Astrocyte of the spinal cord (primary cell): ENCODE data around the gene FAM170A.

Experiments used
- DNase-seq: peaks from one replicate; pipeline ENCODE4 v3.0.0; 2011; ENCODE audit warnings: low read depth, low spot score
- H3K4me3 ChIP-seq: 2 replicates; pipeline ENCODE4 v1.5.1; 2011; ENCODE audit warnings: low read depth, mild to moderate bottlenecking, low read length, moderate library complexity
- in situ Hi-C: cut with HindIII; loops from 2 replicates; pipeline ENCODE4 v1.10.0; 2017; ENCODE audit warnings: low sequenced_read_pairs
- TF ChIP-seq, protein P1 (sequence below): IDR thresholded peaks from 2 replicates; pipeline ENCODE4 v1.5.1; 2012; ENCODE audit warnings: low read depth, mild to moderate bottlenecking, low read length, inconsistent platforms

FAM170A gene

DNA sequence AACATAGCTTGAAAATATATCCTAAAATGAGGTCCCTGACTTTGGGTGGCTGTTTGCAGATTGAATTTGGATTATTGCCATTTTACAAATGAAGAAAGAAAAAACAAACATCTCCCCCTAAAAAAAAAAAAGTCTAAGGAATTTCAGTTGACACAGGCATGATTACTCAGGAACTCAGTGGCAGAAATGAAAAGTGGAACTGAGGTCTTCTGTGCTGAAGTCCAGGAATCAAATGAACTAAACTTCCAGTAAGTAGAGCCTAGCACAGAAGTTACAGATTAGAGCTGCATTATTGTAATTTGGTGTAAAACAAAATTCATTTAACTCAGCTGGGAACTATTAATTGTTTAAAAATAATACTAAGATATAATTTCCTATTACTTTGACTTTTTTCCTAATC, 26.7 kb downstream of the FAM170A start:
- TF ChIP-seq, protein P1, sequence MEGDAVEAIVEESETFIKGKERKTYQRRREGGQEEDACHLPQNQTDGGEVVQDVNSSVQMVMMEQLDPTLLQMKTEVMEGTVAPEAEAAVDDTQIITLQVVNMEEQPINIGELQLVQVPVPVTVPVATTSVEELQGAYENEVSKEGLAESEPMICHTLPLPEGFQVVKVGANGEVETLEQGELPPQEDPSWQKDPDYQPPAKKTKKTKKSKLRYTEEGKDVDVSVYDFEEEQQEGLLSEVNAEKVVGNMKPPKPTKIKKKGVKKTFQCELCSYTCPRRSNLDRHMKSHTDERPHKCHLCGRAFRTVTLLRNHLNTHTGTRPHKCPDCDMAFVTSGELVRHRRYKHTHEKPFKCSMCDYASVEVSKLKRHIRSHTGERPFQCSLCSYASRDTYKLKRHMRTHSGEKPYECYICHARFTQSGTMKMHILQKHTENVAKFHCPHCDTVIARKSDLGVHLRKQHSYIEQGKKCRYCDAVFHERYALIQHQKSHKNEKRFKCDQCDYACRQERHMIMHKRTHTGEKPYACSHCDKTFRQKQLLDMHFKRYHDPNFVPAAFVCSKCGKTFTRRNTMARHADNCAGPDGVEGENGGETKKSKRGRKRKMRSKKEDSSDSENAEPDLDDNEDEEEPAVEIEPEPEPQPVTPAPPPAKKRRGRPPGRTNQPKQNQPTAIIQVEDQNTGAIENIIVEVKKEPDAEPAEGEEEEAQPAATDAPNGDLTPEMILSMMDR: no peak
- in situ Hi-C loops: no loop called here
- H3K4me3 ChIP-seq: no peak overlapping the region
- DNase-seq: no peak

DNA sequence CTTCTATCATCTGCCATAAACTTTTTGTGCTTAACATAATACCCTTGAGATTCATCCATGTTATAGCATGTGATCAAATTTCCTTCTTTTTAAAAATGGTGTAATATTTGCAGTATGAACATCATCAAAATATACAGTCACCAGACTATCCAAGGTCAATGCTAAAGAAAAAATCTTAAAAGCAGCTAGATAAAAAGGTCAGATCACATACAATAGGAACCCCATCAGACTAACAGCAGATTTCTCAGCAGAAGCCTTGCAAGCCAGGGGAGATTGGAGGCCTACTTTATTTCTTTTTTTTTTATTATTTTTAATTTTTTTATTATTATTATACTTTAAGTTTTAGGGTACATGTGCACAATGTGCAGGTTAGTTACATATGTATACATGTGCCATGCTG, 37.2 kb downstream of the FAM170A start:
- TF ChIP-seq, protein P1: no peak
- H3K4me3 ChIP-seq: no peak overlapping the region
- DNase-seq: no peak
- in situ Hi-C loops: no loop called here

DNA sequence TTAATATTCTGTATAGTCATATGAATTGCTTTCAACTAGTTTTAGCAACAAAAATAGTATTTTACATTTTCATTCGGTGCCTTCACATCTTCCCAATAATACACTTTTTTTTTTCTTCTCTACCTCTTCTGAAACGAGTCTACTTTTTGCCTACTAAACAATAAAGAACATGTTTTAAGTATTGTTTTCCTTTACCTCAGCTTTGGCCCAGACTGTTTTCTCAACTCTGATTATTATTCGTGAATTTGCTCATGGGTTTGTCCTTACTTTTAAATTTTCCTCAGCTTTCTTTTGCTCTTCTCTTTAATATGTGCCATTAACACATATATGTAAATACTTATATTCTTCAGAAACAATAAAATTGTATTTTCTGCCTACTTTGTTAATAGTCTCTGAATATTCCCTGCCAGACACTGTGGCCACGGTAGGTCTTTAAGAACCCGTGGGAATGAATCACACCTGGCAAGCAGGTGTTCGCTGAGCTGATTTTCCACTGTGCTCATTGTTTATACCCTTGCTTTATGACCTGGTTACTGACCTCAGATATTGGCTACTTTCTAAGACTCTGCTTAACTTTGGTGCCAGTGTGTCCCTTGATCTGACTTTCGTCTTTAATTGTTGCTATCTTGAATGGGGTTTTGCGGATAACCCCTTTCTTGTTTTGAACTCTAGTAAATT, 49.1 kb downstream of the FAM170A start:
- in situ Hi-C loops: no loop called here
- TF ChIP-seq, protein P1: no peak
- DNase-seq: no peak
- H3K4me3 ChIP-seq: no peak overlapping the region

DNA sequence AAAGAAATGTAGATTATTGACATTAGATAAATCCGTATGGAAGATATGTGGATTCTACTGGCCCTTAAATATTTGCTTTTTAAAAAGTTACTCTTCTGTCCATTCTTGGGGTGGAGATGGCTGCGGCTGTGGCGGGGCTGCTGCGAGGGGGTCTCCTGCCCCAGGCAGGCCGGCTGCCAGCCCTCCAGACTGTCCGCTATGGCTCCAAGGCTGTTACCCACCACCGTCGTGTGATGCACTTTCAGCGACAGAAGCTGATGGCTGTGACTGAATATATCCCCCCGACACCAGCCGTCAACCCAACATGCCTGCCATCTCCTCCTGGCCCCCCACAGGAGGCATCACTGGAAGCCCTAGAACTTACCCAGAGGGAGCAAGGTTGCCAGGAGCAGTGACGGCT, 50.7 kb downstream of the FAM170A start:
- TF ChIP-seq, protein P1: no peak
- no peak for DNase-seq
- H3K4me3 ChIP-seq: no peak overlapping the region
- in situ Hi-C loops: no loop called here

DNA sequence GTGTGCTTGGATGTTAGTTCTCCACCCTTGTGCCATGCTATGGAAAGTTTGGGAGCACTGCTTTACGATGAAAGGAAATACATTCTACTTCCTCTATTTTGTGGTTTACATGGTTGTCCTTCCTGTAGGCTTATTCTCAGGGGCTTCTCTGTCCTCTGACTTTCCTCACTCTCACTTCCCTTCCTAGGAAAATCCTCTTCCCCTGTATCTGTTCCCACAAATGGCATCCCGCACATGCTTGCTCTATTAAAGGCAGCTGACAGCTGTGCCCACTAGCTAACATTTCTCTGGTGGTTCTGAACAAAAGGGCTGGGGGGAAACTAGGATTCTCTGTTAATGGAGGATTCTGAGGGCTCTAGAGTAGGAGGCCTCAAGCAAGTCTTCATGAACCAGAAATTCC, 52.4 kb downstream of the FAM170A start:
- in situ Hi-C loops: no loop called here
- DNase-seq: no peak
- TF ChIP-seq, protein P1: no peak
- H3K4me3 ChIP-seq: no peak overlapping the region

DNA sequence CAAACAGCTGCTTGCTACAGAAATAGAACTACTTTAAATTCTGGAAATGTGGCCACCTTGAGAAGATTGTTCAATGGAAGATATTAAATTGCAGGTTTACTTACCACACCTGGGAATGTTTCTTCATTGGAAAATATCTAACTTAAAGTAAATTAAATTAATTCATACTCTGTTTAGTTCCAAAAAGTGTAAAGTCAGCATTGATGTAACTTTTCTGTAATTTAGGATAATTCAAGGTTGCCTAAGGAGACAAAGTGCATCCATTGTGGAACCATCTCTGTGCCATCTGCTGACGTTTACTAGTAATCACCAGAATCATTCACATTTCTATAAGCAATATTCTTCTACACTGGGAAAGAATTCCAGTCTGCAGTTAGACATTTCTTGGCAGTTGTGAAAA, 53.0 kb downstream of the FAM170A start:
- in situ Hi-C loops: no loop called here
- H3K4me3 ChIP-seq: no peak overlapping the region

More for the DNA sequence above, 53.0 kb downstream of the FAM170A start:
- TF ChIP-seq, protein P1: no peak
- DNase-seq: no peak
